ENCODE results near the gene HNF4A. TPM values are rescaled to one million over a fixed set of nuclear protein-coding genes. Genes with fewer than 3 reads are reported as not detected.
A peak's percentile ranks its signal among the peaks of the same experiment; 100 is the strongest.
"Not testable (repeated sequence)": the region's sequence is repeated elsewhere in the genome, so short reads cannot be mapped to it uniquely, and the experiment has no call there.

The HNF4A gene
- total RNA-seq, 4 donors from 2014 or later = not detected

DNA sequence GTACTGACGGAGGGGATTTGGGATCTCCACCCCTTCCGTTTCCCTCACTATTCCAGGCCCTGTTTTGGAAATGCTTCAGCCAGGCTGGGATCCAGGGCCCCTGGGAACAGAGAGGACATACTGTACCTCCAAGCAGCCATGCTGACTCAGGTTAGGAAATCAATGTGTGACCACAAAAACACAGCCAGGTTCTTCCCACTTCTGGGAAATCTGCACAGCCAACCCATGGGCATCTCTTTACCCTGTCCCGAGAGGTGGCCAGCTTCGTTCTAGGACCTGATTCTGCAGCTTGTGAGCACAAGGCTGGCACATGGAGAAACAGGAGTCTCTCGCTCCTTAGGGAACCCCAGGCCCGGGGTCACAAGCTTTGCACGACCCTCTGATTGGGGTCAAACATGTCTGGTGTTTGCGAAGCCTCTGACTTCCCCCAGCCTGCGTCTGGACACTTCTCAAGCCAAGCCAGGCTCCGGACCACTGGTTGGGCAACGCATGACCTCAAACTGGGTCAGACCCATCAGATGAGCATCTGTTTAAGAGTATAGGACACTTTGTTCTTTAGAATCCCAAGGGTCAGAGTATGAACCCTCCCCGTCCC, 111.9 kb downstream of the HNF4A start:
- WGBS = 67% methylated on average over 3 of the region's 12 CpGs
- H3K27ac ChIP-seq = peak overlapping the region; percentile 76

DNA sequence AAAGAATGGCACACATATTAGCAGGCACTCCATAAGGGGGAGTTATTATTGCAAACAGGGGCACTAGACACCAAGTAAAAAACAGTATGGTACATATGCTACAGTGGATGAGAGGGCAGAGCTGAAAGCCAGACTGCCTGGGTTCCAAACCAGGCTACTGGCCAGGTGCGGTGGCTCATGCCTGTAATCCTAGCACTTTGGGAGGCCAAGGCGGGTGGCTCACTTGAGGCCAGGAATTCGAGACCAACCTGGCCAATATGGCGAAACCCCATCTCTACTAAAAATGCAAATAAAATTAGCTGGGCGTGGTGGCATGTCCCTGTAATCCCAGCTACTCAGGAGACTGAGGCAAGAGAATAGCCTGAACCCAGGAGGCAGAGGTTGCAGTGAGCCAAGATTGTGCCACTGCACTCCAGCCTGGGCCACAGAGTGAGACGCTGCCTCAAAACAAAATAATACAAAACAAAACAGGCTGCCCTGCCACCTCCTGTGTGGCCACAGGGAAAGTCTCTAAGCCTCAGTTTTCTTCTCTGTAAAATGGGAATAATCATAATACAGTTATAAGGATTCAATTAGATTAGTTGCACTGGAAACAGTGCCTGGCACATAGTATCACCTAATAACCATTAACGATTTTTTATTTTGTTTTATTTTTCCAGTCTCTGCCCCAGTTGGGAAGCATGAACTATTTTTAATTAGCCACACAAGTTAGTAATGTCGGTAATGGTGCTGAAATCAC, 112.7 kb downstream of the HNF4A start:
- DNase-seq (ENCODE audit: low spot score in 2 of 2) = no peak
- no peak overlapping the region for H3K4me3 ChIP-seq
- H3K9me3 ChIP-seq = no peaks in the 10 kb centered on the region
- H3K4me1 ChIP-seq = peaks cover 12% of the 10 kb centered on the region
- WGBS = 92% methylated on average over 8 of the region's 8 CpGs
- no peaks in the 10 kb centered on the region for H3K36me3 ChIP-seq
- H3K27ac ChIP-seq = peak overlapping the region; percentile 70
- no peaks in the 10 kb centered on the region for H3K27me3 ChIP-seq
- TF ChIP-seq POLR2A (IDR thresholded peaks at IDR 0.05) = no peak
- TF ChIP-seq, protein P1, sequence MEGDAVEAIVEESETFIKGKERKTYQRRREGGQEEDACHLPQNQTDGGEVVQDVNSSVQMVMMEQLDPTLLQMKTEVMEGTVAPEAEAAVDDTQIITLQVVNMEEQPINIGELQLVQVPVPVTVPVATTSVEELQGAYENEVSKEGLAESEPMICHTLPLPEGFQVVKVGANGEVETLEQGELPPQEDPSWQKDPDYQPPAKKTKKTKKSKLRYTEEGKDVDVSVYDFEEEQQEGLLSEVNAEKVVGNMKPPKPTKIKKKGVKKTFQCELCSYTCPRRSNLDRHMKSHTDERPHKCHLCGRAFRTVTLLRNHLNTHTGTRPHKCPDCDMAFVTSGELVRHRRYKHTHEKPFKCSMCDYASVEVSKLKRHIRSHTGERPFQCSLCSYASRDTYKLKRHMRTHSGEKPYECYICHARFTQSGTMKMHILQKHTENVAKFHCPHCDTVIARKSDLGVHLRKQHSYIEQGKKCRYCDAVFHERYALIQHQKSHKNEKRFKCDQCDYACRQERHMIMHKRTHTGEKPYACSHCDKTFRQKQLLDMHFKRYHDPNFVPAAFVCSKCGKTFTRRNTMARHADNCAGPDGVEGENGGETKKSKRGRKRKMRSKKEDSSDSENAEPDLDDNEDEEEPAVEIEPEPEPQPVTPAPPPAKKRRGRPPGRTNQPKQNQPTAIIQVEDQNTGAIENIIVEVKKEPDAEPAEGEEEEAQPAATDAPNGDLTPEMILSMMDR (IDR thresholded peaks at IDR 0.05) = no peak
- TF ChIP-seq EP300 (IDR thresholded peaks at IDR 0.05) = no peak
- TF ChIP-seq POLR2AphosphoS5 (IDR thresholded peaks at IDR 0.05) = no peak

More for the DNA sequence above, 111.9 kb downstream of the HNF4A start:
- no peaks in the 10 kb centered on the region for H3K36me3 ChIP-seq
- peaks cover 12% of the 10 kb centered on the region for H3K4me1 ChIP-seq
- H3K4me3 ChIP-seq = no peak overlapping the region
- H3K9me3 ChIP-seq = no peaks in the 10 kb centered on the region
- no peaks in the 10 kb centered on the region for H3K27me3 ChIP-seq
- peak in 2 of 3 donors; percentile 32 to 50 for TF ChIP-seq POLR2AphosphoS5 (IDR thresholded peaks at IDR 0.05)
- TF ChIP-seq EP300 (IDR thresholded peaks at IDR 0.05) = no peak
- peak; percentile 87 to 92 for DNase-seq (ENCODE audit: low spot score in 2 of 2)

DNA sequence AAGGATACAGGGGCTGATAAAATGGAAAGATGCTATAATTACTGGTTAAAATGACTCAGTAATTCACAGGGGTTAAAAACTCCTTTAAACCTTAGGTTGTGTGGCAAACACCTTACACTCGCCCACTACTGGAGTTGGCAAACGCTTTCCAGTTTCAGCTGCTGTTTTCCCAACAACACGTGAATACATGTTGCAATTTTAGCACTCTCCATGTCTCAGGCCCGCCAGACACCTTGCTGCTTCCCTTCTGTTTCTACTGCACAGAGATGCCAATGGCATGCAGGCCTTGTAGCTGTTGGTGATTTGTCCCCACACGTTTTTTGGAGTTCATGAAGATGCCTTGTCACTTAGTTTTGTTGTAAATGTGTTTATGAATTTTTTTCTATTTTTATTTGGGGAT, 114.8 kb downstream of the HNF4A start:
- no peak overlapping the region for H3K4me3 ChIP-seq
- 49% methylated on average over 5 of the region's 5 CpGs for WGBS
- no peak overlapping the region for H3K27ac ChIP-seq
- H3K9me3 ChIP-seq = no peaks in the 10 kb centered on the region
- H3K36me3 ChIP-seq = no peaks in the 10 kb centered on the region
- no peak for TF ChIP-seq POLR2AphosphoS5 (IDR thresholded peaks at IDR 0.05)
- TF ChIP-seq POLR2A (IDR thresholded peaks at IDR 0.05) = no peak
- TF ChIP-seq, protein P1 (IDR thresholded peaks at IDR 0.05) = no peak
- TF ChIP-seq EP300 (IDR thresholded peaks at IDR 0.05) = no peak
- H3K4me1 ChIP-seq = peaks cover 15% of the 10 kb centered on the region
- H3K27me3 ChIP-seq = no peaks in the 10 kb centered on the region
- DNase-seq (ENCODE audit: low spot score in 2 of 2) = no peak

DNA sequence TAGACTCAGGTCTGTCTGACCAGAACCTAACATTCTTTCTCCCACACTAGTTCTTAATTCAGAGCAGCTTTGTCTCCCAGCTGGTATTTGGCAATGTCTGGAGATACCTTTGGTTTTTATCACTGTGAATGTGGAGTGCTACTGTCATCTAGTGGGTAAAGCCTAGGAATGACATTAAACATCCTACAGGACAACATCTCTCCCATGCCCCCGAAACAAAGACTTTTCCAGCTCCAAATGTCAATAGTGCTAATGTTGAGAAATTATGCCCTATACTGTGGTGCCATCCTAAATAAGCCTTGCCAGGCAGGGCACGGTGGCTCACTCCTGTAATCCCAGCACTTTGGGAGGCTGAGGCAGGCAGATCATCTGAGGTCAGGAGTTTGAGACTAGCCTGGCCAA, 116.0 kb downstream of the HNF4A start:
- H3K4me1 ChIP-seq = peaks cover 23% of the 10 kb centered on the region
- DNase-seq (ENCODE audit: low spot score in 2 of 2) = no peak
- WGBS = 76% methylated on average over 2 of the region's 2 CpGs
- no peak overlapping the region for H3K27ac ChIP-seq
- no peaks in the 10 kb centered on the region for H3K36me3 ChIP-seq
- H3K4me3 ChIP-seq = no peak overlapping the region
- H3K9me3 ChIP-seq = no peaks in the 10 kb centered on the region
- H3K27me3 ChIP-seq = no peaks in the 10 kb centered on the region
- TF ChIP-seq EP300 (IDR thresholded peaks at IDR 0.05) = no peak
- no peak for TF ChIP-seq POLR2A (IDR thresholded peaks at IDR 0.05)
- TF ChIP-seq POLR2AphosphoS5 (IDR thresholded peaks at IDR 0.05) = no peak
- TF ChIP-seq, protein P1 (IDR thresholded peaks at IDR 0.05) = peak; percentile 5 to 20

DNA sequence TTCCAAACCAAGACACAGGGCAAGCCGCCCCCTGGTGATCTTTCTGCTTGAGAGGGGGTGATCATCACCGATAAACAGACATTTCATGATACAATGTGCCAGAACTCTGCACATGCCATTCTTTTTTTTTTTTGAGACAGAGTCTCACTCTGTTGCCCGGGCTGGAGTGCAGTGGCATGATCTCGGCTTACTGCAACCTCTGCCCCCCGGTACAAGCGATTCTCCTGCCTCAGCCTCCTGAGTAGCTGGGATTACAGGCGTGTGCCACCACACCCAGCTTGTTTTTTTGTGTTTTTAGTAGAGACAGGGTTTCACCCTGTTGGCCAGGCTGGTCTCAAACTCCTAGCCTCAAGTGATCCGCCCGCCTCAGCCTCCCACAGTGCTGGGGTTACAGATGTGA, 116.8 kb downstream of the HNF4A start:
- H3K4me1 ChIP-seq = peaks cover 25% of the 10 kb centered on the region
- not testable (repeated sequence) for H3K4me3 ChIP-seq; H3K9me3 ChIP-seq; DNase-seq (ENCODE audit: low spot score in 2 of 2); H3K27me3 ChIP-seq; H3K36me3 ChIP-seq; H3K27ac ChIP-seq
- WGBS = 87% methylated on average over 9 of the region's 9 CpGs

DNA sequence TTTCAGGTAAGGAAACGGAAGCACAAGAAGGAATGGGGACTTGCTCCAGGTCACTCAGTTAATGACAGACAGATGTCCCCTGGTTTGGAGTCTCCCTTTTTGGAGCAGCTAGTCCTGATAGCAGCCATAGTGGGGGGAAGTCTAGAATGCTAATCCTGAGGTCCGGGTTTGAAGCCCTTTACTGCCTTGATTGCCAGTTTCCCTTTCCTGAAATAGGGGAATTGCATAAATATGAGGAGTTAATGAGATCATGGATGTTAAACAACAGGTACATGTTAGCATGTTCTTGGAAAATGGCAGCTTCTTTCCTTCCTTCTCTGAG, 119.8 kb downstream of the HNF4A start:
- H3K27ac ChIP-seq = peak overlapping the region; percentile 92
- DNase-seq (ENCODE audit: low spot score in 2 of 2) = no peak
- H3K4me3 ChIP-seq = peak overlapping the region; percentile 88
- TF ChIP-seq, protein P1 (IDR thresholded peaks at IDR 0.05) = no peak
- TF ChIP-seq POLR2A (IDR thresholded peaks at IDR 0.05) = no peak
- no peak for TF ChIP-seq POLR2AphosphoS5 (IDR thresholded peaks at IDR 0.05)
- no peak for TF ChIP-seq EP300 (IDR thresholded peaks at IDR 0.05)
- no peaks in the 10 kb centered on the region for H3K27me3 ChIP-seq
- no peaks in the 10 kb centered on the region for H3K9me3 ChIP-seq
- WGBS = 9% methylated on average over 2 of the region's 2 CpGs
- peaks cover 6% of the 10 kb centered on the region for H3K36me3 ChIP-seq
- peaks cover 27% of the 10 kb centered on the region for H3K4me1 ChIP-seq
